ENCODE data around the gene SORD.

DNA sequence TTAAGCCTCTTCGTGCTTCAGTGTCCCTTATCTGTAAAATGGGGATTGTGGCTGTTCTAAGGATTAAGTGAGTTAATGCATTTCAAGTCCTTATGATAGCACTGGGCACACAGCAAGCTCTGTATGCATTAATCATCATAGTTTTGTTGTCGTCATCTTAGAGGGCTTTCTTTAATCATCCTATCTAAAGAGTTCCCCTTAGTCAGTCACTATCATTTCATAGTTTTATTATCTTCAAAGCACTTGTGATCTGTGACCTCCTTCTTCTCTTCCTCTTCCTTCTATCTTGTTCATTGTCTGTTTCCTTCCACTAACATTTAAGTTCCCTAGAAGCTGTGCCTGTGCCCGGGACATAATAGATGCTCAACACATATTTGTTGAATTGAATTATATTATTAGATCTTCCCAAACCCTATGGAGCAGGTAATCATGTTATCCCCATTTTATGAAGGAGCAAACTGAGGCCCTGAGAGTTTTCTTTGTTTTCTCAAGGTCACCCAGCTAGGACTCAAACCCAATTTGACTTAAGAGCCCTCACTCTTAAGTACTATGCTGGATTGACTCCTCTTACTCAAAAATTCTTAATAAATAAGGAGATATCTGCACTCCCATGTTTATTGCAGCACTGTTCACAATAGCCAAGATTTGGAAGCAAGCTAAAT is 66.8 kb downstream of the SORD start:
- TF ChIP-seq POLR2A (IDR thresholded peaks at IDR 0.05; ENCODE audit: low read depth, low read length) (no peak), TAF1 (IDR thresholded peaks at IDR 0.05; ENCODE audit: low read depth, low read length) (no peak), POLR2AphosphoS5 (IDR thresholded peaks at IDR 0.05; ENCODE audit: low read depth, low read length) (no peak), SPI1 (IDR thresholded peaks at IDR 0.05; ENCODE audit: low read depth, low read length) (no peak)

All from GM12891 (cell line).